Left colon (tissue), 2 donors: ENCODE data around the gene GTF2IRD1. TPM values are rescaled to one million over a fixed set of nuclear protein-coding genes. Genes with fewer than 3 reads are reported as not detected.
"Not testable (repeated sequence)": the region's sequence is repeated elsewhere in the genome, so short reads cannot be mapped to it uniquely, and the experiment has no call there.

ENCODE experiments used
- ATAC-seq: fragments of 200-7000 bp; cut with Tn5 transposase; one replicate; pipeline ENCODE4 v1.9.1; 2020; ENCODE audit warnings: mild to moderate bottlenecking, moderate library complexity
- DNase-seq, 2 donors: peaks; one replicate each; pipeline ENCODE4 v3.0.0-alpha.2; 2020
- intact Hi-C, 2 donors: fragments of 100-400 bp; cut with DNase I in 1 of 2; cut with micrococcal nuclease in 1 of 2; formaldehyde crosslinking; loops; one replicate each; pipeline versions ENCODE4 v1.11.2 to v1.14.0; 2022; cut with DNase I, micrococcal nuclease
- total RNA-seq, 2 donors: library from RNA; stranded (reverse); fragmentation: NEBNext Ultra II Directional; extraction: Animal tissue kit (Norgen Biotek cat#: 25700); gene quantifications; one replicate each; pipeline ENCODE4 v1.2.1, GENCODE V29; 2021
- donor health status: DM: no; HTN: no; CAD: no.
- donor health status: DM: yes; HTN: yes; CAD: no.

GTF2IRD1 gene
- total RNA-seq, 2 donors from 2014 or later = 14.6 to 14.8 TPM

- no peak for ATAC-seq
- intact Hi-C loops = no loop called here
- DNase-seq = no peak
Measured at GRCh38 chr7:74424291-74424880, 29.3 kb upstream of the GTF2IRD1 start.

DNA sequence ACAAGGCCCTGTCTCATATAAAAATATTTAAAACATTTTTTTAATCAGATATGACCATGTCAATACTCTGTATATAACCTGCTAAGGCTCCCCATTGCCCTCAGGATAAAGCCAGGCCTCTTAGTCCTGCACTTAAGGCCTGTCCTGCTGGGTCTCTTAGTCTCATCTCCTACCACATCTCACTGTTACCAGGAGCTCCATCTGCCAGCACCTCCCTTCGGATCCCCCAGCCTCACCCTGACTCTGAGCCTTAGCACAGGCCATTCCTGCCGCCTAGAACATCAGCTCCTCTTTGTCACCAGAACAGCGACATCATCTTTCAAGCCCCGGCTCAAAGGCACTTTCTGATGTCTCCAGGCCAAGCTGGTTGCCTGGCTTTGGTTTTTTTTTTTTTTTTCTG is 25.7 kb upstream of the GTF2IRD1 start:
- no peak for DNase-seq
- no peak for ATAC-seq
- intact Hi-C loops = no loop called here

DNA sequence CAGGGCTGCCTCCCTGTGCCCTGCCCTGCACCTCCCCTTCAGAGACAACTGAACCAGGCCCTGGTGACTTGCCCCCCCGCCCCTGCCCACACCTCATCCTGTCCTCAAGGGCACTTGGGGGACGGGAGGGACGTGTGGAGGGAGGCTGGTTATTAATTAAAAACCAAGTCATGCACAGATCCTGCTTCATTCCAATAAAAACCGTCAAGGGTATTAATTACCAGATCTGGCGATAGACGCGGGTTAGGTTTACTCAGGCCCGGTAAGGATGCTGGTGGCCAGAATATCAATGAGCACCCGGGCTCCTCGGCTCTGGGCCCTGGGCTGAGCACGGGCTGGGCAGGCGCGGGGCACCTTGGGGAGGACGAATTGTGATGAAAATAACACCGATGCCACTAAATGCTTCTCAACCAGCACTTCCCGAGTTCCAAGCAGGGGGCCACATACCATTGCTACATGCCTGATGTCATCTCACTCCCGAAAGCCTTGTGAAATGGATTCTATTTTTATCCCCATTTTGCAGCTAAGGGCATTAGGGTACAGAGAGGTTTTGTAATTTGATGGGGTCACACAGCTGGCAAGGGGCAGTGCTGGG is 24.5 kb upstream of the GTF2IRD1 start:
- intact Hi-C loops = no loop called here
- ATAC-seq = no peak
- no peak for DNase-seq

DNA sequence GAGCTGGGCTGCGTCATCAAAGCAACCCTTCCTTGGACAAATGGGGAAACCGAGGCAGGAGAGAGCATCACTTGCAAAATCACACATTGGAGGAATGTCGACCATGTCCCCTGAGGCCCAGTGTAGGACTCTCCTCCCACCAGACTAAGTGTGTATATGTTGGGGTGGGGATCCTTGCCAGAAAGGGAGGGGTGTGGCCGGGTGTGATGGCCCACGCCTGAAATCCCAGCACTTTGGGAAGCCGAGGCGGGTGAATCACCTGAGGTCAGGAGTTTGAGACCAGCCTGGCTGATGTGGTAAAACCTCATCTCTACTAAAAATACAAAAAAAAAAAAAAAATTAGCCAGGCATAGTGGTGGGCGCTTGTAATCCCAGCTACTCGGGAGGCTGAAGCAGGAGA is 23.3 kb upstream of the GTF2IRD1 start:
- DNase-seq, intact Hi-C loops, ATAC-seq: not testable (repeated sequence)

- no peak for ATAC-seq
Measured at GRCh38 chr7:74430961-74431466, 22.7 kb upstream of the GTF2IRD1 start.

DNA sequence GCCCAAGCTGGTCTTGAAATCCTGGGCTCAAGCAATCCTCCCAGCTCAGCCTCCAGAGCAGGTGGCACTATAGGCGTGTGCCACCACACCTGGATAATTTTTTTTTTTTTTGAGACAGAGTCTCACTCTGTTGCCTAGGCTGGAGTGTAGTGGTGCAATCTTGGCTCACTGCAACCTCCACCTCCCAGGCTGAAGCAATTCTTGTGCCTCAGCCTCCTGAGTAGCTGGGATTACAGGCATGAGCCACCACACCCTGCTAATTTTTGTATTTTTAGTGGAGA is 16.5 kb upstream of the GTF2IRD1 start:
- DNase-seq, intact Hi-C loops: not testable (repeated sequence)
- ATAC-seq = peak; percentile 55

More at GRCh38 chr7:74430961-74431466, 22.7 kb upstream of the GTF2IRD1 start:
- intact Hi-C loops = no loop called here
- DNase-seq = no peak

DNA sequence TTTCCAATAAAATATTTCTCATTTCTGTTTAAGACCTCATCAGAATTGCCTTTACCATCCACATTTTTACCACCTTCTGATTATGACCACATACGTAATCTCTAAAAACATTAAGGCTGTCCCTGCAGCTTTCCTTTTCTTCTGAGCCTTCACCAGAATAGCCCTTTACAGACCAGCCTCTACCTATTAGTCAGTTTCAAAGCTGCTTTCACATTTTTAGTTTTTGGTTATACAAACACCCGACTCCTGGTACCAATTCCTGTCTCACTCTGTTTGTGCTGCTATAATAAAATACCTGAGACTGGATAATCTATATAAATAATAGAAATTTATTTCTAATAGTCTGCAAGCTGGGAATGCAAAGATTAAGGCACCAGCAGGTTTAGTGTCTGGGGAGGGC is 15.4 kb upstream of the GTF2IRD1 start:
- no peak for ATAC-seq
- intact Hi-C loops = no loop called here
- no peak for DNase-seq

GRCh38 chr7:74439541-74439940 is 14.2 kb upstream of the GTF2IRD1 start:
- intact Hi-C loops = no loop called here
- DNase-seq (no peak), ATAC-seq (no peak)

- not testable (repeated sequence) for DNase-seq, ATAC-seq
- intact Hi-C loops = loop anchor here (10.0 kb wide), 1 partner anchor 125 kb away; no protein-coding TSS in a partner anchor
Measured at GRCh38 chr7:74440143-74440542, 13.6 kb upstream of the GTF2IRD1 start.

- ATAC-seq = no peak
- DNase-seq = no peak
- intact Hi-C loops = loop anchor here (10.0 kb wide), 1 partner anchor 123 kb away; no protein-coding TSS in a partner anchor
Measured at GRCh38 chr7:74441801-74442200, 11.9 kb upstream of the GTF2IRD1 start.

DNA sequence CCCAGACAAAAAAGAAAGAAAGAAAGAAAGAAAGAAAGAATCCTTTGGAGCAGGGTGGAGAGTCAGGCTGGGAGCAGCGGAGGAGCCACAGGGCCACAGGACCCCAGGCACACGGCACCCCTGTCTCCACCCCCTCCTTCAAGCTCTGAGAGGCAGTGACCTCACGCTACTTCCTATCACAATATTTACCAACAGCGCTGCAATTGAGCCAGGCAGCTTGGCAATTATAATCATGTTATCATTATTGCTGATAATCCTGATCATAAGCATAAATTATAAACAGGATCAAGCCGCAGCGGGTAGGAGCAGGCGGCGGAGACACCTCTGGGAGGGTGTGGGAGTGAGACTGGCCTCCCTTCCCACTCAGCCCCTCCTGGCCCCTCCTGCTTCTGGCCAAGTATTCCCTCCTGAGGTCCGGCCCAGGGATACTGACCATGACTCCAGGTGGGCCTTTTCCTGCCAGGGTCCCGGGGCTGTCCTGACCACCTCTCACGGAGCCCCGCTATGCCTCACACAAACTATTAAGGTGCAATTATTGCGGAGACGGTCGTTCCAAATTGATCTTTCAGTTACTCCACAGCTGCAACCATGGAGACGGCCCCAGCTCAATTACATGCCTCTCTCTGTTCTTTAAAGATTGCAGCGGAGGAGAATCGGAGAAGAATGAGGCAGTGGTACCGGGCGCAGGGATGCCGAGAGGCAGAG is 10.0 kb upstream of the GTF2IRD1 start:
- no peak for ATAC-seq
- no peak for DNase-seq
- intact Hi-C loops = loop anchor here (10.0 kb wide), 1 partner anchor 121 kb away; no protein-coding TSS in a partner anchor

DNA sequence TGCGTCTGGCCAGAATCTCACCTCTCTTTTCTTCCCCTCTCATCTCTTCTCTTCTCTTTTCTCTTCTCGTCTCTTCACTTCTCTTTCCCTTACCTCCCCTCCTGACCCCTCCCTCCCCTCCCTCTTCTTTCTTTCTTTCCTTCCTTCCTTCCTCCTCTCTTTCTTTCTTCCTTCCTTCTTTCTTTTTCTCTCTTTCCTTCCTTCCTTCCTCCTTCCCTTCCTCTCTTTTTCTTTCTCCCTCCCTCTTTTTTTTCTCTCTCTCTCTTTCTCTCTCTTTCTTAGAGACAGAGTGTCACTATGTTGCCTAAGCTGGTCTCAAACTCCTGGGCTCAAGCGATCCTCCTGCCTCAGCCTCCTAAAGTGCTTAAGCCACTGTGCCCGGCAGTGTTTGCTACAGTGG is 4.6 kb upstream of the GTF2IRD1 start:
- DNase-seq (no peak), ATAC-seq (no peak)
- intact Hi-C loops = loop anchor here (10.0 kb wide), 1 partner anchor 116 kb away; no protein-coding TSS in a partner anchor

DNA sequence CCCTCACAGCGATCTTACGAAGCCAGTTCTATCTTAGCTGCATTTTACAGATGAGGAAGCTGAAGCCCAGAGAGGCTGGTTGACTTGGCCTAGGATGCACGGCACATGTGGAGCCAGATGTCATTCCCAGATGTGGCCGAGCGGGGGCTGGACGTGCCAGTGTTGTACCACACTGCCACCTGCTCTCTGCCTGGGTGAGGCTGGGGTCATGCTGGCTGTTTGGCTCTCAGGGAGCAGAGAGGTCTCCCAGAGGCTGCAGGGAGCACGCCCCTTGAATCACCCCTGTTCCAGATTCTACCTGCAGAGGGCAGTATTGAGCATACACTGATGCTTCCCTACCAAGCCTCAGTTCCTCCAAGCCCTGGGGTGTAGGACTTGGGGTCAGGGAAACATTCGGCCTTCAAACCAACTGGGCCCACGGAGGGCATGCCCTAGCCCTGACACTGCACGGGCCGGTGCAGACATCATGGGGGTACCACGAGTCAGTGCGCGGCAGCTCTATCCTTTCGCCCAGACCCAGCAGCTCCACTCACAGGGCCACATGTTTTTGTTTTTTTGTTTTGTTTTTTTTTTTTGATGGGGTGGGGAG is 3.8 kb upstream of the GTF2IRD1 start:
- ATAC-seq (peak; percentile 16), DNase-seq (peak; percentile 47 to 67)
- intact Hi-C loops = loop anchor here (10.0 kb wide), 1 partner anchor 115 kb away; no protein-coding TSS in a partner anchor

DNA sequence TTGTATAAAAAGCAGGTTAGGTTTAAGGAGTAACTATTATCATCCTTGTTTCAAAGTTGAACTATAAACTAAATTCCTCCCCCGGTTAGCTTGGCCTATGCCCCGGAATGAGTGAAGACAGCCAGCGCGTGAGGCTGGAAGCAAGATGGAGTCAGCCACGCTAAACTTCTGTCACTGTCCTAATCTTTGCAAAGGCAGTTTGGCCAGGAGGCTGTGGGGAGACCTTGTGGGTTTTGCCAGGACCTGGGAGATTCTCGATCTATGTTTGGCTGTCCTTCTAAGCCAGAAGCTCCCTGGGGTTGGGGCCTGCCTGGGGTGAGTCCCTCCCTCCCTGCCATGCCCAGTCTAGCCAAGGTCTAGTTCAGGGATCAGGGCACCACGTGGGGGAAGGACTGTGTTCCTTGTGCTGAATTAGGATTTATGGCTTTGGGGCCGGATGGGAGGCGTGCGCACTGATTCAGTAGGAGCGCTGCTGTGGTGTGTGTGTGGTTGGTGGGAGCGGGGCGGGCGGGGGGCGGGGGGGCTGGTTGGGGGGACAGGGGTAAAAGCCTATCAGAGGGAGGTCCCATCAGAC is 871 bp upstream of the GTF2IRD1 start:
- ATAC-seq (peak; percentile 62), DNase-seq (peak; percentile 61 to 78)
- intact Hi-C loops = no loop called here

DNA sequence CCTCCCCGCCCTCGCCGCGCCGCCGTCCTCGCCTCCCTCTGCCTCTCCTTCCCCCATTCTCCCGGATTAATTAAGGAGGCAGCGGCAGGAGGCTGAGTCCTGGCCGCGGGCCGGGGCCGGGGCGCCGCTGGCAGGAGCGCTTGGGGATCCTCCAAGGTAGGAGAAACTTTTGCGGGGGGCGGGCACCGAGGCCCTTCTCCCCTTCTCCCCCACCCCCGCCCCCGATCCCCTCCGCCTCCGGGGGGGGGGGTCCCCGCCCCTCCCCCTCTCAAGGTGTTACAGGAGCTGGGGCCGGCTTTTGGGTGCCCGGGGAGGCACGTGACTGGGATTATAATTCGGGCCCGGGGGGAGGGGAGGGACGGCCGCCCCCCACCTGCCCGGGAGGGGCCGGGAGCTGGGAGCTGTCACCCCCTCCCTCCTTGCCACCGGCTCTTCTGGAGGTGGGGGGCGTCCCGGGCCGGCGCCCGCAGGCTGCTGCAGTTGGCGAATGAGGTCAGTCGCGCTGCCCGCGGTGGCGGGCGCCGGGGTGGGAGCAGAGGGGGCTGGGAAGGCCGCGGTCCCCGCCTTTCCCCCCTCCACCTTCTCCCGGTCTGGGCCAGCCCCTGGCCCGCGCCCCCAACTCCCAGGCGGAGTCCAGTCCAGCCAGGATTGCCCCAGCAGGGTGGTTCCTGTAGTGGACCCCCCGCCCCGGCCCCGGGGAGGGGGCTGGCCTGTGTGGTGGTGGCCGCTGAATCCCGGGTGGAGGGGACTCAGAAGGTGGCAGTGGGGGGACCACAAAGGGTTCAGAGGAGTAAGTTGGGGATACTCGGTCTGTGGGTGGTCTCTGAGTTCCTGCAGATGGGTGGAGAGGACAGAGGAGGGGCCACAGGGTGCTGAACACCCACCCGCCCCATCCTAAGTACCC is 567 bp downstream of the GTF2IRD1 start:
- peak; percentile 3 for ATAC-seq
- peak in 1 of 2 donors; percentile 31 for DNase-seq
- intact Hi-C loops = no loop called here

- intact Hi-C loops = no loop called here
- ATAC-seq = no peak
Measured at GRCh38 chr7:74454925-74455288, 1.2 kb downstream of the GTF2IRD1 start.

GRCh38 chr7:74455291-74455804 is 1.6 kb downstream of the GTF2IRD1 start:
- DNase-seq = peak; percentile 62 to 86
- peak; percentile 56 for ATAC-seq
- intact Hi-C loops = no loop called here

More at GRCh38 chr7:74454925-74455288, 1.2 kb downstream of the GTF2IRD1 start:
- DNase-seq = no peak

GRCh38 chr7:74455928-74456327 is 2.2 kb downstream of the GTF2IRD1 start:
- no peak for DNase-seq
- intact Hi-C loops = no loop called here
- no peak for ATAC-seq
